ENCODE results near the gene TICAM1.
"Not testable (repeated sequence)": the region's sequence is repeated elsewhere in the genome, so short reads cannot be mapped to it uniquely, and the experiment has no call there.

Gene TICAM1

GRCh38 chr19:4831304-4831978 lies at the start of gene TICAM1:
TSS of gene TICAM1 (minus strand) at chr19:4831712. CDS start at chr19:4818377, 13,335 bp downstream.
- DNase-seq = peak; percentile 54

- DNase-seq = no peak
Observed at GRCh38 chr19:4879041-4879440, 47.5 kb upstream of the TICAM1 start.

GRCh38 chr19:4878491-4878968 lies 47.0 kb upstream of the TICAM1 start:
- peak; percentile 43 for DNase-seq

- peak; percentile 69 for DNase-seq
Observed at GRCh38 chr19:4877753-4878490, 46.4 kb upstream of the TICAM1 start.

- DNase-seq = no peak
Observed at GRCh38 chr19:4873930-4874329, 42.4 kb upstream of the TICAM1 start.

- DNase-seq = no peak
Observed at GRCh38 chr19:4871711-4872110, 40.2 kb upstream of the TICAM1 start.

- no peak for DNase-seq
Observed at GRCh38 chr19:4870025-4870700, 38.7 kb upstream of the TICAM1 start.

GRCh38 chr19:4868286-4868834 lies 36.8 kb upstream of the TICAM1 start:
- DNase-seq = no peak

GRCh38 chr19:4867534-4868285 lies 36.2 kb upstream of the TICAM1 start, which contains the start of gene PLIN3:
TSS of gene PLIN3 (minus strand) at chr19:4867667. CDS start at chr19:4861394, 6,273 bp downstream.
- DNase-seq = peak; percentile 96

GRCh38 chr19:4866595-4867424 lies 35.3 kb upstream of the TICAM1 start:
- DNase-seq = peak; percentile 68

GRCh38 chr19:4861147-4861546 lies 29.6 kb upstream of the TICAM1 start:
- DNase-seq = no peak

GRCh38 chr19:4859697-4860096 lies 28.2 kb upstream of the TICAM1 start:
- no peak for DNase-seq

- DNase-seq = not testable (repeated sequence)
Observed at GRCh38 chr19:4856468-4856867, 25.0 kb upstream of the TICAM1 start.

- not testable (repeated sequence) for DNase-seq
Observed at GRCh38 chr19:4853506-4853905, 22.0 kb upstream of the TICAM1 start.

GRCh38 chr19:4852484-4852883 lies 21.0 kb upstream of the TICAM1 start:
- DNase-seq = no peak

GRCh38 chr19:4851551-4852290 lies 20.2 kb upstream of the TICAM1 start:
- DNase-seq = peak; percentile 82

- DNase-seq = no peak
Observed at GRCh38 chr19:4849019-4849418, 17.5 kb upstream of the TICAM1 start.

- no peak for DNase-seq
Observed at GRCh38 chr19:4847190-4847973, 15.9 kb upstream of the TICAM1 start.

- DNase-seq = not testable (repeated sequence)
Observed at GRCh38 chr19:4845975-4846374, 14.5 kb upstream of the TICAM1 start.

All from eye (tissue), 1 donor.